ENCODE measurements around the gene OR52W1. TPM values are rescaled to one million over a fixed set of nuclear protein-coding genes. Genes with fewer than 3 reads are reported as not detected.

Gene OR52W1
- total and polyA plus RNA-seq, 2 donors (not counting 3 experiments of a cell fraction or from before 2014, with no cell fraction given) = not detected

GRCh38 chr11:6203327-6203726 lies 4.3 kb downstream of the OR52W1 start:
- dilution Hi-C loops (cut with MboI; ENCODE audit: extremely low pct_ligation_motif_present, low sequenced_read_pairs) = no loop called here
- no peak overlapping the region for H3K27ac ChIP-seq (ENCODE audit: insufficient read depth, low read depth, low read length)
- FAIRE-seq = no peak

More at GRCh38 chr11:6203327-6203726, 4.3 kb downstream of the OR52W1 start:
- ChIA-PET CTCF (no interaction called here), POLR2A (no interaction called here)
- TF ChIP-seq GATA2 (IDR thresholded peaks at IDR 0.05; ENCODE audit: insufficient read depth, insufficient read length, low read depth, low read length) = no peak
- no peak for TF ChIP-seq MAX (IDR thresholded peaks at IDR 0.05; ENCODE audit: insufficient read depth, insufficient read length)
- no peak for TF ChIP-seq MYC (IDR thresholded peaks at IDR 0.05; ENCODE audit: low read depth, low read length)
- TF ChIP-seq POLR2AphosphoS5 (IDR thresholded peaks at IDR 0.05; ENCODE audit: insufficient read depth, low read depth, low read length) = no peak
- no peak for TF ChIP-seq POLR2A (IDR thresholded peaks at IDR 0.05; ENCODE audit: low read depth, low read length)
- TF ChIP-seq EZH2 (IDR thresholded peaks at IDR 0.05; ENCODE audit: borderline replicate concordance, low read depth, low read length, severe bottlenecking) = no peak
- no peak for TF ChIP-seq CTCF (IDR thresholded peaks at IDR 0.05; ENCODE audit: extremely low read depth in 1 of 2, insufficient read depth in 1 of 2, low read depth in 1 of 2, low read length in 2 of 2)
- TF ChIP-seq FOS (IDR thresholded peaks at IDR 0.05; ENCODE audit: borderline replicate concordance, insufficient read depth, low read length) = no peak
- TF ChIP-seq JUN (IDR thresholded peaks at IDR 0.05; ENCODE audit: borderline replicate concordance, insufficient read depth, insufficient read length, low read depth) = no peak
- H2AFZ ChIP-seq (ENCODE audit: low read depth, low read length) = no peak overlapping the region
- no peaks in the 10 kb centered on the region for H3K9me3 ChIP-seq (replicated peaks; ENCODE audit: control insufficient read depth, insufficient read depth, low read length)
- H3K4me3 ChIP-seq (replicated peaks in 1 of 3; ENCODE audit: insufficient read depth in 1 of 3, low read depth in 1 of 3, low read length in 3 of 3) = no peak overlapping the region
- no peaks in the 10 kb centered on the region for H3K4me1 ChIP-seq (ENCODE audit: control insufficient read depth, extremely low read depth, insufficient read depth, low read length)
- no peak overlapping the region for H3K9ac ChIP-seq (replicated peaks; ENCODE audit: extremely low read depth, insufficient read depth, low read length)
- H3K9me1 ChIP-seq (replicated peaks; ENCODE audit: control insufficient read depth, extremely low read depth, insufficient read depth, low read length) = no peaks in the 10 kb centered on the region
- DNase-seq (ENCODE audit: low read depth, low spot score) = no peak
- BruUV-seq (replicated peaks) = no TSS peak
- intact Hi-C loops (cut with micrococcal nuclease) = no loop called here
- no peaks in the 10 kb centered on the region for H4K20me1 ChIP-seq (replicated peaks; ENCODE audit: control insufficient read depth, extremely low read depth, insufficient read depth, low read length)
- no peak overlapping the region for H3K4me2 ChIP-seq (ENCODE audit: insufficient read depth, low read length)
- no peaks in the 10 kb centered on the region for H3K36me3 ChIP-seq (ENCODE audit: control insufficient read depth in 2 of 2, extremely low read depth in 1 of 2, insufficient read depth in 2 of 2, low read length in 2 of 2)
- no peaks in the 10 kb centered on the region for H3K27me3 ChIP-seq (ENCODE audit: control insufficient read depth in 2 of 2, insufficient read depth in 2 of 2, low read length in 2 of 2)
- H3K79me2 ChIP-seq (ENCODE audit: control insufficient read depth, insufficient read depth, low read length) = no peaks in the 10 kb centered on the region
